HL-60/S4 treated with retinoic acid at 250 ng/mL for 4 days and 3 days (cell line): Measurements from ENCODE around the gene MRPS23.

Experiments
- in situ Hi-C: fragments of 300-500 bp; cut with MboI; formaldehyde crosslinking; loops from 2 replicates; pipeline ENCODE4 v1.7.0; 2022; ENCODE audit warnings: low sequenced_read_pairs

MRPS23 gene

GRCh38 chr17:57808882-57809281 lies 41.0 kb downstream of the MRPS23 start:
- in situ Hi-C loops = no loop called here

- in situ Hi-C loops = no loop called here
These were observed 43.5 kb downstream of the MRPS23 start for GRCh38 chr17:57806167-57806830.

- in situ Hi-C loops = no loop called here
These were observed 46.8 kb downstream of the MRPS23 start for GRCh38 chr17:57803021-57803420.

GRCh38 chr17:57801044-57801711 lies 48.7 kb downstream of the MRPS23 start:
- in situ Hi-C loops = no loop called here

- in situ Hi-C loops = no loop called here
These were observed 55.0 kb downstream of the MRPS23 start for GRCh38 chr17:57794841-57795240.

GRCh38 chr17:57788725-57789124 lies 61.1 kb downstream of the MRPS23 start:
- in situ Hi-C loops = no loop called here

GRCh38 chr17:57785022-57785421 lies 64.8 kb downstream of the MRPS23 start:
- in situ Hi-C loops = no loop called here
